NCI-H128 (cell line): Measurements from ENCODE around the gene NLRP3.
"Not testable (repeated sequence)": the region's sequence is repeated elsewhere in the genome, so short reads cannot be mapped to it uniquely, and the experiment has no call there.

Experiments used
- DNase-seq: peaks from one replicate; lab custom pipeline; 2025; ENCODE audit not compliant: unreplicated experiment; lab: John Stamatoyannopoulos, UW

The NLRP3 gene

DNA sequence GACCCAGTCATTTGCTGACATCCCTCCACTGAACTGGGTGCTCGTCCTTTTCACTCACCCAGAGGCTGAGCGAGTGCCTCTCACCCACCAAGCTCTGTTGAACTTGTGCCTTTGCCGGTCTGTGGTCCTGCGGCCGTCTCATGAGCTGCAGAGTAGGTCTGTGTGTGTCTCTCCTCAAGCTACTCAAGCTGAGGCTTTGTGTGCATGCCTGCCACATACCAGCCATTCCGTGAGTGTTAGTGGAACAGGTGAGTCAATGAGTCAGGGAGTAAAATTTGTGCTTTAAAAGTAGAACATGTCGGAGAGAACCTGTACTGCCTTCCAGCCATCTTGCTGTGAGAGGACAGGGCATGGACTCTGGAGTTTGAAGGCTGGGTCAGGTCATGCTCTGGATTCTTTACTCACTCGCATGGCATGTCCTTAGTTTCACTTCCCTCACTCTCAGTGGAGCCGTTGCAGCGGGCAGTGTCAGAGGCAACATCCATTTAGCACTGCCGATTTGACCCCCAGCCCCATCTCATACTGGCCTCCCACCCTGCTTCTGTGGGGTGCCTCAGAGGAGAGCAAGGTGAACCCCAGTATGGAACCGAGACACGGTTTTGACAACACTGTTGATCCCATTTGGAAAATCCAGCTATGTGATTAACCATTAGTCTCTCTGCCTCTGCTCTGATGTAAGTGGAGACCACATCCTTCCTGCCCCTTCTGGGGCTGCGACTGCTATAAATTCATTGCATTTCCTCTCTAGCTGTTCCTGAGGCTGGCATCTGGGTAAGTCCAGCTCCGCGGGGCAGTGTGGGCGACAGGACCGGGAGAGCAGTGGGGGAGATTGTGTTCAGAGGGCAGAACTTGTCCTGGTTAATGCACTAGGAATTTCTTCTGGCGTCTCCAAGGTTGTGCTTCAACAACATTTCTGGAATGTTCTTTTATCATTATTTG lies at the start of gene NLRP3:
TSS of gene NLRP3 (plus strand) at position 751 of the 939 bp plus-strand sequence. CDS start 2,628 bp downstream, outside the sequence.
- DNase-seq: no peak

DNA sequence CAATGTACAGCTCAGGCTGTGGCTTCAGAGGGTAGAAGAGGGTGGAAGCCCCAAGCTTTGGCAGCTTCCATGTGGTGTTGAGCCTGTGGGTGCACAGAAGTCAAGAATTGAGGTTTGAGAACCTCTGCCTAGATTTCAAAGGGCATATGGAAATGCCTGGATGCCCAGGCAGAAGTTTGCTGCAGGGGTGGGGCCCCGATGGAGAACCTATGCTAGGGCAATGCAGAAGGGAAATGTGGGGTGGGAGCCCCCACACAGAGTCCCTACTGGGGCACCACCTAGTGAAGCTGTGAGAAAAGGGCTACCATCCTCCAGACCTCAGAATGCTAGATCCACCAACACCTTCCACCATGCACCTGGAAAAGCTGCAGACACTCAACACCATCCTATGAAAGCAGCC lies 49.6 kb upstream of the NLRP3 start:
- DNase-seq: not testable (repeated sequence)

DNA sequence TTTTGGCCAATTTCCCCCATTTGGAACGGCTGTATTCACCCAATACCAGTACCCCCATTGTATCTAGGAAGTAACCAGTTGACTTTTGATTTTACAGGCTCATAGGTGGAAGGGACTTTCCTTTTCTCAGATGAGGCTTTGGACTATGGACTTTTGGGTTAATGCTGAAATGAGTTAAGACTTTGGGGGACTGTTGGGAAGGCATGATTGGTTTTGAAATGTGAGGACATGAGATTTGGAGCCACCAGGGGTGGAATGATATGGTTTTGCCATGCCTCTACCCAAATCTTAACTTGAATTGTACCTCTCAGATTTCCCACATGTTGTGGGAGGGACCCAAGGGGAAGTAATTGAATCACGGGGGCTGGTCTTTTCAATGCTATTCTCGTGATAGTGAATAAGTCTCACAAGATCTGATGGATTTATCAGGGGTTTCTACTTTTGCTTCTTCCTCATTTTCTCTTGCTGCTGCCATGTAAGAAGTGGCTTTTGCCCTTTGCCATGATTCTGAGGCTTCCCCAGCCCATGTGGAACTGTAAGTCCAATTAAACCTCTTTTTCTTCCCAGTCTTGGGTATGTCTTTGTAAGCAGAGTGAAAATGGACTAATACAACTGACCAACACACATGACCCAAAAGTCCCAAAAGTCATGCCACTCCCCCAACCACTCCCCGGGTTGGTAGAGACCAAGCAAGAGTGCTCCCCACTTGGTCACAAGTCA lies 48.9 kb upstream of the NLRP3 start:
- DNase-seq: no peak

DNA sequence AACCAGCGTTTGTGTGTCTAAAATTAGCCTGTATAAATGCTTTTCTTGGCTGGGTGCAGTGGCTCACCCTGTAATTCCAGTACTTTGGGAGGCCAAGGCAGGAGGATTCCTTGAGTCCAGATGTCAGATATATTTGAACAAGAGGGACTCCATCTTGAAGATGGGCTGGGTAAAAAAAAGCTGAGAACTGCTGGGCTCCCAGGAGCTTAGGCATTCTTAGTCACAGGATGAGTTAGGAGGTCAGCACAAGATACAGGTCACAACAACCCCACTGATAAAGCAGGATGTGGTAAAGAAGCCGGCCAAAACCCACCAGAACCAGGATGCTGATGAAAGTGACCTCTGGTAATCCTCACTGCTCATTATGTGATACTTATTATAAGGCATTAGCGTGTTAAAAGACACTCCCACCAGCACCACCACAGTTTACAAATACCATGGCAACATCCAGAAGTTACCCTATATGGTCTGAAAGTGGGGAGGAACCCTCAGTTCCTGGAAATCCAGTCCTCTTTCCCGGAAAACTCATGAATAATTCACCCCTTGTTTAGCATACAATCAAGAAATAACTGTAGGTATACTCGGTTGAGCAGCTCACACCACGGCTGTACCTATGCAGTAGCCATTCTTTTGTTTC lies 48.1 kb upstream of the NLRP3 start:
- DNase-seq: no peak

DNA sequence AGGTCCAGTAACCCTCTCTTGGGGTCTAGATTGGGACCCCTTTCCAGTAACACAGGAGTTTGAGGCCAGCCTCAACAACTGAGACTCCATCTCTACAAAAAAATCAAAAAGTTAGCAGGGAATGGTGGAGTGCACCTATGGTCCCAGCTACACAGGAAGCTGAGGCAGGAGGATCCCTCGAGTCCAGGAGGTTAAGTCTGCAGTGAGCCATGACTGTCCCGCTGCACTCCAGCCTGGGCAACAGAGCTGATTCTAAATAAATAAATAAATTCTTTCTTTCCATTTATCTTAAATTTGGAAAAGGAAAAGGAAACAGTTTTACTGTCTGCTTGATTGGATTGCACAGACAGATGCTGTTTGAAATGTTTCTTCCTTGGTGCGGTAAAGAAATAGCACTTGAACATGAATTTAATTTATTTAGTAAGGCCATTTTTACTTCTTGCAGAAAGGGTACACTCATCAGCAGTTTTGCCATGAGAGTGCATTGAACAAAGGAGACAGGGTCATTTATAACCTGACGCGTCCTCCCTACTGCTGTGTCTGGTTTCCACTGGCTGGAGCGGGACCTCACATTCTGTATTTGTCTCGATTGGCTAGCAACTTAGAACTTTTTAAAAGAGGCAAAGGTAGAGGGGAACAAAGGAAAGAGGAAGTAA lies 47.4 kb upstream of the NLRP3 start:
- DNase-seq: no peak

DNA sequence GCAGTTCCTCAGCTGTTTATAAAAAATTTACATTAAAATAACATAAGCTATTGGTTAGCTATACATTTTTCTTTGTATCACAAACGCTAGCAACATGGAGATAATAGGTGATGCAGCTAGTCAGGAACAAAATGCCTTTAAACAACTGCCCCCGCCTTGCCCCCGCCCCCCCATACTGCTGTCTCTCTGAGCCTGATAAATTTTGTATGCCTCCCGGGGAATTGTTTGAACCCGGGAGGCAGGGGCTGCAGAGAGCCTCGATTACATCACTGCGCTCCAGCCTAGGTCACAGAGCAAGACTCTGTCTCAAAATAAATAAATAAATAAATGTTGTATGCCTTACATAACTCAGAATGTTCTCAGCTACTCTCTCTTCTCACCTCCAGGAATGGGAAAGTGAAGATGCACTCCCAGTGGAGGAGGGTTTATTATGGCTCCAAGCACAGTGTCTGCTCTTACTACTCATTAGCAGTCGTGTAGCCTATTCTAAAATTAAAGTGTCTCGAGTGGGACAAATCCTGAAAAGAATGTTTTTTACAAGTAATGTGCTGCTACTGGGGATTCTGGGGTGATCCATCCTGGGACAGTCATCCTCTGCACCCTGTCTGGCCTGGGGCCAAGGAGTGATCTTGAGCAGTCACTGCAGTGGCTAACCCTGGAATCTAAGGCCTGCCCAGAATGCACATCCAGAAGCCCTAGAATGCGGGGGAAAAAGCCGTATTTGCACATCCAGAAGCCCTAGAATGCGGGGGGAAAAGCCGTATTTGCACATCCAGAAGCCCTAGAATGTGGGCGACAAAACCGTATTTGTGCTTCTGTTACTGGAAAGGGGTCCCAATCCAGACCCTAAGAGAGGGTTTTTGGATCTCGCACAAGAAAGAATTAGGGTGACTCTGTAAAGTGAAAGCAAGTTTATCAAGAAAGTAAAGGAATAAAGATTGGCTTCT lies 44.9 kb upstream of the NLRP3 start:
- DNase-seq: no peak

DNA sequence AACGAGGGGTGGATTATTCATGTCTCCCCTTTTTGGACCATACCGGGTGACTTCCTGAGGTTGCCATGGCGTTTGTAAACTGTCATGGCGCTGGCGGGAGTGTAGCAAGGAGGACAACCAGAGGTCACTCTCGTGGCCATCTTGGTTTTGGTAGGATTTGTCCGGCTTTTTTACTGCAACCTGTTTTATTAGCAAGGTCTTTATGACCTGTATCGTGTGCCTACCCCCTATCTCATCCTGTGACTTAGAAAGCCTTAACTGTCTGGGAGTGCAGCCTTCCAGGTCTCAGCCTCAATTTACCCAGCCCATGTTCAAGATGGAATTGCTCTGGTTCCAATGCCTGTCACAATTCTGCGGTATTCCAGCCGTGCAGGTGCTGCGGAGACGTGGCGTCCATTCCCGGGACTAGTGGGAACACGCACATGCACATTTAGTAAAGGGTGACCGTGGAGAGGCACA lies 44.1 kb upstream of the NLRP3 start:
- no peak for DNase-seq

DNA sequence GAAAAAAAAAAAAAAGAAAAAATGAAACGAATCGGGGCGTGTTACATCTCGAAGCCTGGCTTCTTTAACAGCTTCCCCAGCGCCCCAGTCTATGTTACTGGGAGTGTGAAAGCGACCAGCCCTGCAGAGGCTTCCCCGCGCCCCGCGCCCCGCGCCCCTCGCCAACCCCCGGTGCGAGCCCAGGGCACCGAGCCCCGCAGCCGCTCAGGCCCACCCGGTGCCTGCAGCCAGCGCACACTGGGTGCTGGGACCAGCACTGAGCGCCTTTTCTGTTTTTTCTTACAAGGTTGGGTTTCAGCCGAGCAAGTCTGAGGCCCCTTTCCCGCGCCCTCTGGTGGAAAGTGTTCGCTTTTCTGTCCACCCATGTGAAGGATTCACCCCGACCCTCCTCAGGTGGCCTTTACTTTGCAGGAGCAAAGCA lies 42.2 kb upstream of the NLRP3 start:
- no peak for DNase-seq

DNA sequence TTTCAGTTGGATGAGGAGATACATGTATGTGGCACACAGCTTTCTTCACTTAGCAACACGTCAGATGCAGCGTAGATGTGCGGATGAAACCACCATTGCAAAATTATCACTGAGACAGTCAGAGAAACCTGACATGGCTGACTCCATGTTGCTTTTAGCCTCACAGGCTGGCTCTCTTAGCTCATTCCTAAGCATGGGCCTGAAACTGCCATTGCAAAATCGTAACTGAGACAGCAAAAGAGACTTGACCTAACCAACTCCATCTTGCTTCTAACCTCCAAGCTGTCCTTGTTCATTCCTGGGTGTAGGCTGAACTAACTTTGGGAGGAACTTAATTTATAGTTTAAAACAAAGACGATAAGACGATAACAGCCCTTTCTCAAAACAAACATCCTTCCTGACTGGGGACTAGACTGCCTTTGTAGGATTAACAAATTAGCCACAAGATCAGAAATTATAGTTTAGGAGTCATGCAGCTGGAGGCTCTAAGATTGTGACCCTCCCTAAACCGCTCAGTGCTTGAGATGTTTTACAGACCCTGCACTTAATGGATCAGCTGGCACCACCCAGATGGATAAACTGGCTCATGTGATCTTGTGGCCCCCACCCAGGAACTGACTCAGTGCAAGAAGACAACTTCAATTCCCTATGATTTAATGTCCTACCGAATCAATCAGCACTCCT lies 41.2 kb upstream of the NLRP3 start:
- not testable (repeated sequence) for DNase-seq

DNA sequence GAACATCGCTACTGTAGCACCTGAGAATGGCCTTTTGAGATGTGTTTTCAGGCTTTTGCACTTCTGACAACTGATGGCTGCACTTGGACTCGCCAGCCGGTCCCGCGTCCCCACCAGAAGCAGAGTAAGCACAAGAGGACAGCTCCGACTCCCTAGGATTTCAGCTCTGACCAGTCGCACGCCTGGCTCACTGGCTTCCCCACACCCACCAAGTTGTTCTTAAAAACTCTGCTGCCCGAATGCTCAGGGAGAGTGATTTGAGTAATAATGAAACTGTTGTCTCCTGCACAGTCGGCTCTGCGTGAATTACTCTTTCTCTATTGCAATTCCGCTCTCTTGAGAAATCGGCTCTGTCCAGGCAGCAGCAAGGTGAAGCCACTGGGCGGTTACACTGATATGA lies 40.2 kb upstream of the NLRP3 start:
- DNase-seq: no peak

DNA sequence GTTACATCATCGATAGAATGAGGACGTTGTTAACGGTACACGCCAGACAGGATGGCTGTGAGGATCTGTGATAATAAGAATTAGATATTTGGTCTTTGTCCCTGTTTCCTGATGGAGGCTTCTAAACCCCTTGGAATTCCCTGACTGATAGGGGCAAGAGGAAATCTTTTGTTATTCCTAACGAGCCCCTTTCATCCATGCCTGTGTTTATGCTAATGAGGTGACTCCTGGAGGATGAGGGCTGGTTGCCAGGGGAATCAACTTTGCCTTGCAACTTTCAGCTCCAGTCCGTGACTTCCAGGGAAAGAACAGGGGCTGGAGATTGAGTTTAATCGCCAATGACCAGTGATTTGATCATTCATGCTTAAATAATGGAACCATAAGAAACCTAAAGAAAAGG lies 39.3 kb upstream of the NLRP3 start:
- no peak for DNase-seq

DNA sequence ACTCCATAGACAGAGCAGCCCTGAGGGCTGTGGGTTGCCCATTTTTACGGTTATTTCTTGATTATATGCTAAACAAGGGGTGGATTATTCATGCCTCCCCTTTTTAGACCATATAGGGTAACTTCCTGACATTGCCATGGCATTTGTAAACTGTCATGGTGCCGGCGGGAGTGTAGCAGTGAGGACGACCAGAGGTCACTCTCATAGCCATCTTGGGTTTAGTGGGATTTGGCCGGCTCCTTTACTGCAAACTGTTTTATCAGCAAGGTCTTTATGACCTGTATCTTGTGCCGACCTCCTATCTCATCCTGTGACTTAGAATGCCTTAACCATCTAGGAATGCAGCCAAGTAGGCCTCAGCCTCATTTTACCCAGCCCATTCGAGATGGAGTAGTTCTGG lies 38.3 kb upstream of the NLRP3 start:
- DNase-seq: not testable (repeated sequence)

DNA sequence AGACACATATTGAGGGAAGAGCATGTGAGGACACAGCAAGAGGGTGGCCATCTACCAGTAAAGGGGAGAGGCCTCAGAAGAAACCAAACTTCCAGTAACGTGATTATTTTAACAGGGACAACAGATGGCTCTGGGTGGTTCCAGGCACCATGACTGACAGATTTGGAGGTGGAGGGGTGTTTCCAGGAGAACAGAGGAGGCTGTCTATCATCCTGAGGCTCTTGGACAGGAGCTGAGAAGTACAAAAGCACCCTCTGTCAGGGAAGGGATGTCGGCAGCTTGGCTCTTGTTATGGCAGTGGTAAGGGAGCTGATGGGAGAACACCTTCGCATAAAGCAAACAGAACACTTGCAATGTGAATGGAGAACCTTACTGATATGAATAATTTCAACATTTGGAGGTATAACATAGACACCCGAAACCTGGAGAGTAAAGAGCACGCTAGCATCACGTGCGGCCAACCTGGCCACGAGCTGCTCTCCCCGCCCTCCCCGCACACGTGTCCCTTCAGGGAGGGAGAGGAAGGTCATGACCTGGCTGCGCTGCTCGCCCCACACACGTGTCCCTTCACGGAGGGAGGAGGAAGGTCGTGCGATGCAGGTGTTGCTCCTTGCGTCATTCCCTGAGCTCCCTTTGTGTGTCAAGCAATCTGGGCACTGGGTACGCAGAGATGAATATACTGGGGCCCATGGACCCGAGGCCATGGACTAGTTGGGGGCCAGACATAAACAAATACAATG lies 37.5 kb upstream of the NLRP3 start:
- DNase-seq: no peak

DNA sequence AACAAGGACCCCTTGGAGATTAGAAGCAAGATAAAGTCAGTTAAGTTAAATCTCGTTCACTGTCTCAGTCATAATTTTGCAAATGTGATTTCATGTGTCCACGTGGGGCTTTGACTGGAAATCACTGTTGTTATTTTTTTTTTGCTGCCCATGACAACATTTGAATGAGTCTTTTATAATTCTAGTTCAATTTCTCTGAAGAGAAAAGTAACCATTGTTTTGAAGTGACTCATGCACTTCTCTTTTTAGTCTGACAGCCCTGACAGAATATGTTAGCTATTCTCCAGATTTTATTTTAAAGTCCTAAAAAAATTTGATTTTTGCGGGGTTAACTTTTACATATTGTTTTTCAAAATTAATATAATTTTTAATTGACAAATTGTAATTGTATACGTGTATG lies 30.7 kb upstream of the NLRP3 start:
- DNase-seq: no peak

DNA sequence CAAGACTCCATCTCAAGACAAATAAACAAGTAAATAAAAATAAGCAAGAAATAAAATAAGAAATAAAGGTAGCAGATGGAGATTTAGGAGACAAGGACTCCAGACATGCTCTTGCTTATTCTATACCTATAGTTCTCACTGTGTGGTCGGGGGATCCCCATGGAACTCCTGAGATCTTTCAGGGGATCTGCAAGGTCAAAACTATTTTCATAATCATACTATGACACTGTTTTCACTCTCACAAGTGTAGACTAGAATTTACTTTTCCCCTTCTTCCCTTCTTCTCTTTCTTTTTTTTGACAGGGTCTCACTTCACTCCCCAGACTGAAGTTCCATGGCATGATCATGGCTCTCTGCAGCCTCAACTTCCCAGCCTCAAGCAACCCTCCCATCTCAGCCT lies 29.8 kb upstream of the NLRP3 start:
- DNase-seq: no peak

DNA sequence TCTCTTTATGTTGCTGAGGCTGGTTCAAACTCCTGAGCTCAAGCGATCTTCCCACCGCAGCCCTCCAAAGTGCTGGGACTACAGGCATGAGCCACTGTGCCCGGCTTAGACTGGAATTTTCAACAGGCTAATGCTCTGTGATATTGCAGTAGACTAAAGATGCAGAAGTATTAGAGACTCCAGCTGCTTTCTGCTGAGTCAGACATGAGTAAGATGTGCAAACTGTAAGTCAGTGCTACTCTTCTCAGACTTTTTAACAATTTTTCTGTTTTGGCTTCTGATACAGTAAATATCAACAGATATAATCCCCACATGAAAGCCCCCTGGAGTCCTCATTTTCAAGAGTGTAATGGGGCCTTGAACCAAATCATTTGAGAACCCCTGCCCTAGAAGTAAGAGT lies 29.3 kb upstream of the NLRP3 start:
- no peak for DNase-seq

DNA sequence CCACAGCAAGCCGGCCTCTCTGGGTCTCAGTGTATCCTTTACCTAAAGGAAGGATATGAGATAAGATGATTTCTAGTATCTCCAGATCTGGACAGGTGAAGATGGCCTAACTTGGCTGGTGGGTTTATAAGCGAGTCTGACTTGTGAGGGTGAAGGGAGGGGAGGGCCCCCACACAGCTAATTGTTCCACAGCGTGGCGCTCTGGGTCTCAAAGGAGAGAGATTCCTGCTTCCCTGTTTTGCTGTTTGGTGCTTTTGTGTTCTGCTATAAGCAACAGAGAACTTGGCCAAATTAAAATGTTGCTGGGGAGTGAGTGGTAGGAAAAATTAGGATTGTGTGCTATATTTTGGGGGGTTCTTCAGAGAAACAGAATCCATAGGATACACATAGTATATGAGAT lies 28.9 kb upstream of the NLRP3 start:
- no peak for DNase-seq

DNA sequence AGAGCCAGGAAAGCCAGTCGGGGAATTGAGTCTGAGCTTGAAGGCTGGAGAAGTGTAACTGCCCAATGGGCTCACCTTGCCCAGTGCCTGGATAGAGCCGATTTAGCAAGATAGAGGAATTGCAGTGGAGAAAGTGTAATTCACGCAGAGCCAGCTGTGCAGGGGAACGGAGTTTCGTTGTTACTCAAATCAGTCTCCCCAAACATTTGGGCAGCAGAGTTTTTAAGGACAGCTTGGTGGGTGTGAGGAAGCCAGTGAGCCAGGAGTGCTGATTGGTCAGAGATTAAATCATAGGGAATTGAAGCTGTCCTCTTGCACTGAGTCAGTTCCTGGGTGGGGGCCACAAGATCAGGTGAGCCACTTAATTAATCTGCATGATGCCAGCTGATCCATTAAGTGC lies 28.4 kb upstream of the NLRP3 start:
- DNase-seq: no peak
